ENCODE results near the gene CYBRD1. TPM values are rescaled to one million over a fixed set of nuclear protein-coding genes. Genes with fewer than 3 reads are reported as not detected.

The CYBRD1 gene
- total RNA-seq, 1 donor from 2014 or later: 313 TPM

DNA sequence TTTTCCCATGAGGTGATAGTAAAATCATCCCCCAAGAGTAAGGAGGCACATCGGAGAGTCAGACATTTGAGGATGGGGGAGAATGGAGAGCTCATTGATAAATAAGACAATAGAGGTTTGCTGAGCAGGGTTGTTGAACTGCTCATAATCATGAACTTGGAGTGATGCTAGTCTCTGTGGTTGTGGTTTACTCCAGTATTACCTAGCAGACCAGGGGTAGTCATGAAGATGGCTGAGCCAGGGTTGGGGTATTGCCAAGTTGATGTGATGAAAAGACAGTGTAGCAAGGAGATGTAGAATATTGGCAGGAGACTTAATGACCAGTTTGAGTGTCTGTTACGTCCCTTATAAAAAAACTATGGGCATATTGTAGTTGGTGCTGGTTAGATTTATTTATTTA lies 25.4 kb downstream of the CYBRD1 start:
- H3K4me3 ChIP-seq: no peak overlapping the region
- no peak overlapping the region for H3K27ac ChIP-seq
- no peaks in the 10 kb centered on the region for H3K27me3 ChIP-seq
- DNase-seq (no peak), ATAC-seq (no peak)
- no peaks in the 10 kb centered on the region for H3K4me1 ChIP-seq
- peaks cover 12% of the 10 kb centered on the region for H3K36me3 ChIP-seq
- TF ChIP-seq, protein P1, sequence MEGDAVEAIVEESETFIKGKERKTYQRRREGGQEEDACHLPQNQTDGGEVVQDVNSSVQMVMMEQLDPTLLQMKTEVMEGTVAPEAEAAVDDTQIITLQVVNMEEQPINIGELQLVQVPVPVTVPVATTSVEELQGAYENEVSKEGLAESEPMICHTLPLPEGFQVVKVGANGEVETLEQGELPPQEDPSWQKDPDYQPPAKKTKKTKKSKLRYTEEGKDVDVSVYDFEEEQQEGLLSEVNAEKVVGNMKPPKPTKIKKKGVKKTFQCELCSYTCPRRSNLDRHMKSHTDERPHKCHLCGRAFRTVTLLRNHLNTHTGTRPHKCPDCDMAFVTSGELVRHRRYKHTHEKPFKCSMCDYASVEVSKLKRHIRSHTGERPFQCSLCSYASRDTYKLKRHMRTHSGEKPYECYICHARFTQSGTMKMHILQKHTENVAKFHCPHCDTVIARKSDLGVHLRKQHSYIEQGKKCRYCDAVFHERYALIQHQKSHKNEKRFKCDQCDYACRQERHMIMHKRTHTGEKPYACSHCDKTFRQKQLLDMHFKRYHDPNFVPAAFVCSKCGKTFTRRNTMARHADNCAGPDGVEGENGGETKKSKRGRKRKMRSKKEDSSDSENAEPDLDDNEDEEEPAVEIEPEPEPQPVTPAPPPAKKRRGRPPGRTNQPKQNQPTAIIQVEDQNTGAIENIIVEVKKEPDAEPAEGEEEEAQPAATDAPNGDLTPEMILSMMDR (IDR thresholded peaks at IDR 0.05): no peak
- H3K9me3 ChIP-seq: no peaks in the 10 kb centered on the region
- intact Hi-C loops (cut with DNase I): no loop called here

DNA sequence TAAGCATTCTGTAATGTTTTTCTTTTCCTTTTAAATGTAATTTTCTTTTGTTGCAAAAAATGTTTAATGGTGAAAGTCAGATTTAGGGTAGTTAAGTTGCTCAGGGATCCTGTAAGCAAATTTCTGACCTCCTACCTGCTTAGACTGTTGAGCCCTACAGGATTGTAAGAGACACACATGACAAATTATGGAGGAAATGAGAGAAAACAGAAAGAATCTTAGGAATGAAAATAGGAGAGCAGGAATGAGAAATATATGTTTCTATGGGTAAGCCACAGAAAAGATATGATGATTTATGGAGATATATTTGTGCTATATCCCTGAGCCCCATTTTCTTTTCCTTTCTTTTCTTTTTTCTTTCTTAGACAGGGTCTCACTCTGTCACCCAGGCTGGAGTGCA lies 28.3 kb downstream of the CYBRD1 start:
- Histone ChIP-seq H3K27ac (no peak overlapping the region), H3K9me3 (no peaks in the 10 kb centered on the region), H3K27me3 (no peaks in the 10 kb centered on the region), H3K4me3 (no peak overlapping the region), H3K36me3 (peaks cover 27% of the 10 kb centered on the region), H3K4me1 (peaks cover 6% of the 10 kb centered on the region)
- ATAC-seq: no peak
- TF ChIP-seq, protein P1 (IDR thresholded peaks at IDR 0.05): no peak
- DNase-seq: no peak
- intact Hi-C loops (cut with DNase I): no loop called here

DNA sequence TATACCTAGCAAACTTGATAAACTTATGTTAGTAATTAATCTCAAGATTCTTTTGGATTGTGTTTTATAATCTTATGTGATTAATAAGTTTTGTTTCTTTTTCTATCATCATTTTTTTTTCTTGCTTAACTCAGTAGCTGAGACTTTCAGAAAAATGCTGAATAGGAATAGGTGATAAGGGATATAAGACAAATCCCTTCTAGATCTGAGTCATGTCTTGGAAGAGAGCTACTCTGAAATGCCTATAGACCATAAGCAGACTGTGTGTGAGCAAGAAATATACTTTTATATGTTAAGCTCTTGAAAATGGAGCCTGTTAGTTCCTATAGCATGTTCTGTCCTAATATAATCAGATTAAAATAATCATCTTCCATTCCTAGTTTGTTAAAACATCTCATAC lies 29.6 kb downstream of the CYBRD1 start:
- DNase-seq (no peak), ATAC-seq (no peak)
- Histone ChIP-seq H3K4me1 (peaks cover 6% of the 10 kb centered on the region), H3K27me3 (no peaks in the 10 kb centered on the region), H3K9me3 (no peaks in the 10 kb centered on the region), H3K27ac (no peak overlapping the region), H3K36me3 (peaks cover 33% of the 10 kb centered on the region), H3K4me3 (no peak overlapping the region)
- TF ChIP-seq, protein P1 (IDR thresholded peaks at IDR 0.05): no peak
- intact Hi-C loops (cut with DNase I): no loop called here

DNA sequence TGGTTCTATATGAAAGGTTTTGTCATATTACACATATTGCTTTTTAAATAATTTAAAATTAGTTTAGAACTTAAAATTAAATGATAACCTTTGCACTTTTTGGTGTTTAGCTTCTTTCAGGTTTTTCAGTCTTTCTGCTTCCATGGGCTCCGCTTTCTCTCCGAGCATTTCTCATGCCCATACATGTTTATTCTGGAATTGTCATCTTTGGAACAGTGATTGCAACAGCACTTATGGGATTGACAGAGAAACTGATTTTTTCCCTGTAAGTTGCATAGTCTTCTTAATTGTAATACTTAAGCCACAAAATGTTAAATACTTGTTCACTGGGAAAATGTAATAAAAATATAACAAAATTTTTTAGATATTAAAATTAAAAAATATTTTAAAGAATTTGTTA lies 31.0 kb downstream of the CYBRD1 start:
- no peaks in the 10 kb centered on the region for H3K27me3 ChIP-seq
- TF ChIP-seq, protein P1 (IDR thresholded peaks at IDR 0.05): no peak
- no peak overlapping the region for H3K4me3 ChIP-seq
- no peak for ATAC-seq
- intact Hi-C loops (cut with DNase I): no loop called here
- H3K9me3 ChIP-seq: no peaks in the 10 kb centered on the region
- H3K4me1 ChIP-seq: peaks cover 6% of the 10 kb centered on the region
- peaks cover 33% of the 10 kb centered on the region for H3K36me3 ChIP-seq
- DNase-seq: no peak
- no peak overlapping the region for H3K27ac ChIP-seq

DNA sequence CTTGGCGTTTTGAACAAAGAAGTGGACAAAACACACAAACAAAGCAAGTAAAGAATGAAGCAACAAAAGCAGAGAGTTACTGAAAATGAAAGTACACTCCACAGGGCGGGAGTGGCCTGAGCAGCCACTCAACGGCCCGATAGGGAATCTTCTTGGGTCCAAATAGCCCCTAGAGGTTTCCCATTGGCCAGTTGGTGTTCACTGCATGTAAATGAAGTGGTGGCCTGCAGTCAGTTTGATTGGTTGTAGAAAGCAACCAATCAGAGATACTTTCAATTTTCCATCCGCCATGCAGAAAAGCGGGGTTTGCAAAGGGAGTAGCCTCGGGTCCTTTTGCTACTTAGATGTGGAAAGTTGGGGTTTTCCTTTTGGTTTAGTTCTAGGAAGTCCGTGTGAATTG lies 31.6 kb downstream of the CYBRD1 start:
- no peaks in the 10 kb centered on the region for H3K9me3 ChIP-seq
- H3K4me3 ChIP-seq: no peak overlapping the region
- peaks cover 6% of the 10 kb centered on the region for H3K4me1 ChIP-seq
- H3K27me3 ChIP-seq: no peaks in the 10 kb centered on the region
- TF ChIP-seq, protein P1 (IDR thresholded peaks at IDR 0.05): no peak
- DNase-seq: no peak
- H3K27ac ChIP-seq: no peak overlapping the region
- intact Hi-C loops (cut with DNase I): no loop called here
- peaks cover 33% of the 10 kb centered on the region for H3K36me3 ChIP-seq
- peak; percentile 22 for ATAC-seq

DNA sequence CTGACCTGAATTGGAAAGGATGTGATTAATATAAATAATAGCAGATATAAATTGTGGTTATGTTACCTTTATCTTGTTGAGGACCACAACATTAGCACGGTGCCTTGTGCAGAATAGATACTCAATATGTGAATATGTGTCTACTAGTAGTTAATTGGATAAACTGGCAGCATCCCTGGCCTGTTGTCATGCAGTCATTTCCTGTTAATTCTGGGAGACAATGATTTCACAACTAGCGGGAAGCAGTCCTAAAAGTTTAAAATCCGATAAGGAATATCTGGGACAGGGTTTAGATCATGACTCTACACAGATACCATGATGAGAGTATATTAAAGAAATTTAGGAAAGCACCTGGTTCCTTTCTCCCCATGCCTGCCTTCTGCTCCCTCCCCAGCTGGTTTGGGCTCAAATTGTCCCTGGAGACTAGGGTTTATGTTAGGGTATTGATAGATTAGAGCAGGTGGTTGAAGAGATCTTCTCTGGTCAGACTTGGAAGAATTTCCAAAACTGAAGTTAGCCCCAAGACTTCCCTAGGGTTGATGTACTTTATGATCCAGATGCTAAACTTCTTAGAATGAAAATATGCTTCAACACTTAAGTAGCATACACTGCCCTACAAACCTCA lies 32.8 kb downstream of the CYBRD1 start:
- Histone ChIP-seq H3K9me3 (no peaks in the 10 kb centered on the region), H3K4me1 (peaks cover 6% of the 10 kb centered on the region), H3K4me3 (no peak overlapping the region), H3K27ac (no peak overlapping the region), H3K36me3 (peaks cover 33% of the 10 kb centered on the region), H3K27me3 (no peaks in the 10 kb centered on the region)
- DNase-seq (no peak), ATAC-seq (no peak)
- TF ChIP-seq, protein P1 (IDR thresholded peaks at IDR 0.05): no peak
- intact Hi-C loops (cut with DNase I): no loop called here

Measured in upper lobe of right lung (tissue), 1 donor.